ENCODE data around the gene CD320.

DNA sequence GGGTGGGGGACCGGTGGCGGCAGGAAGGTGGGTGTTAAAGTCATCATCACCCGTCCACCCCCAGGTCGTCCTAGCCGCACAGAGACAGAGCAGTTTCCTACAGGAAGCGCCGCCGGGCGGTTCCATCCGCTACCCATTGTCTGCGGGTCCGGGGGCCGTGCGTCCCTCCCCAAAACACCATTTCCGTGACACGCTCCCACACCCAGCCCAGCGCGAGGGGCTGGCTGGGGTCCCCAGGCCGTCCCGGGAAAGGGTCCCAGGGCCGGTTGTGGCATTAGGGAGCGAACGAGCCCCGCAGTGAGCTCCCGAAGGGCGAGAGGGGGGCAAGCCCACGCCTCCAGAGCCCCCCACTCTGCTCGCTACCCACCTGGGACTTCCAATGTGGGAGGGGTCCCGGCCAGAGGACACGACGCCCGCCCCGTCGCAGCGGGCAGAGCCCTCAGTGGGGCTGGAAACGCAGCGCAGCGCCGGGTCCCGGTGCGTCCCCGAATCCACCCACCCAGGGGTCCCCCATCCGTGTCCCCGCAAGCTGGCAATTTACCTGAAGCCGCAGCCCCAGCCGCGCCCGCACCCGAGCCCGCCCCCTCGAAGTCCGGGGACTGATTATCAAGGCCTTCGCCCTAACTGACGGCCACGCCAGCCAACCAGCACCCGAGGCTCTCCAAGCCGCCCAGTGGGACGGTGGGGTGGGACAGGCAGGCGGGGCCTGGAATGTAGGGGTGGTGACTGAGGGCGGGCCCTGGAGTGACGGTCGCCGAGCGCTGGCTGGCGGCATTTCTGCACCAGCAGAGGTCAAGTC is 34.7 kb upstream of the CD320 start, which contains the start of gene KANK3:
- TF ChIP-seq CTCF (IDR thresholded peaks at IDR 0.05) (peak in 2 of 6 experiments; percentile 2 to 21), POLR2A (IDR thresholded peaks at IDR 0.05) (peak; percentile 44 to 48)
